Panc1 (cell line): Measurements from ENCODE around the gene CDSN. TPM values are rescaled to one million over a fixed set of nuclear protein-coding genes. Genes with fewer than 3 reads are reported as not detected.

Experiments
- ATAC-seq: fragments of 200-7000 bp; cut with Tn5 transposase; 2 replicates; pipeline ENCODE4 v1.9.1; 2020; ENCODE audit warnings: mild to moderate bottlenecking, moderate library complexity
- BruUV-seq: library from RNA; stranded (reverse); fragments of 400-500 nt; replicated peaks from 2 replicates; lab custom pipeline; 2021; lab: Mats Ljungman, UMichigan
- CTCF ChIA-PET: fragments of 300-600 bp; sonication (Branson Sonifier 250); formaldehyde crosslinking; loops from one replicate; lab custom pipeline; 2022; ENCODE audit warnings: antibody characterized with exemption; lab: Charles Lee
- POLR2A ChIA-PET: fragments of 300-600 bp; sonication (Branson Sonifier 250); formaldehyde crosslinking; loops from one replicate; lab custom pipeline; 2022; ENCODE audit warnings: antibody characterized with exemption; lab: Charles Lee
- DNase-seq: peaks from one replicate; pipeline ENCODE4 v3.0.0-alpha.2; 2010; ENCODE audit warnings: low read depth, low spot score
- H3K27ac ChIP-seq: 2 replicates; pipeline ENCODE4 v1.5.1; 2011; ENCODE audit warnings: mild to moderate bottlenecking, low read length, inconsistent platforms
- H3K27me3 ChIP-seq: fragments of 200-500 bp; sonication (Bioruptor generic); 2 replicates; pipeline ENCODE4 v1.6.0; 2014; ENCODE audit warnings: low read length, inconsistent platforms; ENCODE audit not compliant: control insufficient read depth, insufficient read depth
- H3K36me3 ChIP-seq: fragments of 200-500 bp; sonication (Bioruptor generic); 2 replicates; pipeline ENCODE4 v1.5.1; 2014; ENCODE audit warnings: inconsistent platforms, mild to moderate bottlenecking, low read length, moderate library complexity; ENCODE audit not compliant: control insufficient read depth, insufficient read depth
- H3K4me1 ChIP-seq: 2 replicates; pipeline ENCODE4 v1.5.1; 2011; ENCODE audit warnings: inconsistent platforms, mild to moderate bottlenecking, low read length, moderate library complexity; ENCODE audit not compliant: control insufficient read depth, insufficient read depth
- H3K4me3 ChIP-seq, 2 experiments: 2 replicates each; pipeline ENCODE4 v1.5.1; 2011 to 2012; ENCODE audit warnings: low read depth in 2 of 2, low read length in 2 of 2, mild to moderate bottlenecking in 2 of 2, inconsistent platforms in 1 of 2, moderate library complexity in 1 of 2
- H3K9me3 ChIP-seq: fragments of 200-500 bp; sonication (Bioruptor generic); 2 replicates; pipeline ENCODE4 v1.5.1; 2014; ENCODE audit warnings: low read depth, mild to moderate bottlenecking, inconsistent platforms, low read length, moderate library complexity; ENCODE audit not compliant: control insufficient read depth, insufficient read depth
- POLR2AphosphoS5 ChIP-seq: IDR thresholded peaks from 2 replicates; pipeline ENCODE4 v1.6.1; 2012; ENCODE audit warnings: mild to moderate bottlenecking, low read depth, low read length, moderate library complexity
- REST ChIP-seq, 2 experiments: IDR thresholded peaks; 2 replicates each; pipeline ENCODE4 v1.6.1; 2011 to 2012; ENCODE audit warnings: low read depth in 2 of 2, control low read depth in 1 of 2, low read length in 1 of 2, mild to moderate bottlenecking in 1 of 2, moderate library complexity in 1 of 2; ENCODE audit not compliant: insufficient read depth in 1 of 2
- SIN3A ChIP-seq: IDR thresholded peaks from 2 replicates; pipeline ENCODE4 v1.6.1; 2012; ENCODE audit warnings: low read depth, mild to moderate bottlenecking, low read length, moderate library complexity, borderline replicate concordance; ENCODE audit not compliant: insufficient read depth
- TCF7L2 ChIP-seq: IDR thresholded peaks from 2 replicates; pipeline ENCODE4 v1.6.1; 2011; ENCODE audit warnings: mild to moderate bottlenecking, low read depth, low read length, inconsistent platforms
- in situ Hi-C: cut with HindIII; loops from 2 replicates; pipeline ENCODE4 v1.10.0; 2016; ENCODE audit warnings: low sequenced_read_pairs, low pct_unique_long_range_greater_than_20kb
- intact Hi-C: fragments of 100-400 bp; cut with micrococcal nuclease; formaldehyde crosslinking; loops from one replicate; pipeline ENCODE4 v1.10.0; 2022; ENCODE audit not compliant: unreplicated experiment
- total RNA-seq: library from RNA; stranded (reverse); gene quantifications from one replicate; pipeline ENCODE4 v1.2.1, GENCODE V29; 2021; ENCODE audit not compliant: unreplicated experiment
- TF ChIP-seq, protein P1 (sequence below): fragments of 450-650 bp; IDR thresholded peaks from 2 replicates; pipeline ENCODE4 v1.5.1; 2017; ENCODE audit warnings: mild to moderate bottlenecking

Gene CDSN
- total RNA-seq, 1 experiment from 2014 or later, result not detected

- no TSS peak for BruUV-seq
- Histone ChIP-seq H3K4me3 (no peak overlapping the region), H3K36me3 (0 out of 2 replicates have a peak, but pooled peaks cover 2% of the 10 kb centered on the region), H3K9me3 (no peaks in the 10 kb centered on the region), H3K27ac (no peak overlapping the region), H3K27me3 (no peaks in the 10 kb centered on the region), H3K4me1 (no peaks in the 10 kb centered on the region)
- in situ Hi-C loops (no loop called here), intact Hi-C loops (no loop called here)
- ChIA-PET POLR2A (no interaction called here), CTCF (no interaction called here)
- DNase-seq (no peak), ATAC-seq (no peak)
- TF ChIP-seq TCF7L2, result no peak
- no peak for TF ChIP-seq REST (IDR thresholded peaks at IDR 0.05; ENCODE audit: insufficient read depth in 1 of 2, low read depth in 2 of 2, low read length in 1 of 2)
Measured at GRCh38 chr6:31149827-31150447, 29.7 kb upstream of the CDSN start.

DNA sequence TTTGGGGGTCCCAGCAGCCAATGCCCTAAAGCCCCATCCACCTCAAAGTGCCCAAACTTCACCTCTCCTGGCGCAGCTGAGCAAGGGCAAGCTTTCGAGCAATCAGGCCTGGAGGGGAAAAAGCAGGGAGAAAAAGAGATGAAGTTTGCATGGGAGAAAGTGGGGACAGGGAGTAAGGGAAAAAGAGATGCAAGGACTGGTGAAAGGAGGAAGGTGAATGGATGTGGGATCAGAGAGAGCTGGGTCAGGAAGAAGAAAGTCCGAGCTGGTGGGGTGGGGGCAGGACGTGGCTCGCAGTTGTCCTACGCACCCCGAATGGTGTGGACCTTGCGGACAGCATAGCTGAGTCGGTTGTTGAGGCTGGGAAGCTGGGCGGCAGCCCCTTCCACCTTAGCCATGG, 25.1 kb upstream of the CDSN start:
- no peaks in the 10 kb centered on the region for H3K4me1 ChIP-seq
- H3K36me3 ChIP-seq, result 0 out of 2 replicates have a peak, but pooled peaks cover 2% of the 10 kb centered on the region
- TF ChIP-seq TCF7L2 (no peak), REST (IDR thresholded peaks at IDR 0.05; ENCODE audit: insufficient read depth in 1 of 2, low read depth in 2 of 2, low read length in 1 of 2) (no peak), SIN3A (no peak), POLR2AphosphoS5 (no peak)
- TF ChIP-seq, protein P1, sequence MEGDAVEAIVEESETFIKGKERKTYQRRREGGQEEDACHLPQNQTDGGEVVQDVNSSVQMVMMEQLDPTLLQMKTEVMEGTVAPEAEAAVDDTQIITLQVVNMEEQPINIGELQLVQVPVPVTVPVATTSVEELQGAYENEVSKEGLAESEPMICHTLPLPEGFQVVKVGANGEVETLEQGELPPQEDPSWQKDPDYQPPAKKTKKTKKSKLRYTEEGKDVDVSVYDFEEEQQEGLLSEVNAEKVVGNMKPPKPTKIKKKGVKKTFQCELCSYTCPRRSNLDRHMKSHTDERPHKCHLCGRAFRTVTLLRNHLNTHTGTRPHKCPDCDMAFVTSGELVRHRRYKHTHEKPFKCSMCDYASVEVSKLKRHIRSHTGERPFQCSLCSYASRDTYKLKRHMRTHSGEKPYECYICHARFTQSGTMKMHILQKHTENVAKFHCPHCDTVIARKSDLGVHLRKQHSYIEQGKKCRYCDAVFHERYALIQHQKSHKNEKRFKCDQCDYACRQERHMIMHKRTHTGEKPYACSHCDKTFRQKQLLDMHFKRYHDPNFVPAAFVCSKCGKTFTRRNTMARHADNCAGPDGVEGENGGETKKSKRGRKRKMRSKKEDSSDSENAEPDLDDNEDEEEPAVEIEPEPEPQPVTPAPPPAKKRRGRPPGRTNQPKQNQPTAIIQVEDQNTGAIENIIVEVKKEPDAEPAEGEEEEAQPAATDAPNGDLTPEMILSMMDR, result no peak
- no peak overlapping the region for H3K27ac ChIP-seq
- CTCF ChIA-PET, result no interaction called here
- H3K4me3 ChIP-seq, result no peak overlapping the region
- ATAC-seq (no peak), DNase-seq (no peak)
- in situ Hi-C loops, result no loop called here
- BruUV-seq, result TSS peak; percentile 77
- no peaks in the 10 kb centered on the region for H3K27me3 ChIP-seq
- POLR2A ChIA-PET, result no interaction called here
- H3K9me3 ChIP-seq, result no peaks in the 10 kb centered on the region
- intact Hi-C loops, result no loop called here
